Measurements from ENCODE around the gene CYB561A3.

The CYB561A3 gene

DNA sequence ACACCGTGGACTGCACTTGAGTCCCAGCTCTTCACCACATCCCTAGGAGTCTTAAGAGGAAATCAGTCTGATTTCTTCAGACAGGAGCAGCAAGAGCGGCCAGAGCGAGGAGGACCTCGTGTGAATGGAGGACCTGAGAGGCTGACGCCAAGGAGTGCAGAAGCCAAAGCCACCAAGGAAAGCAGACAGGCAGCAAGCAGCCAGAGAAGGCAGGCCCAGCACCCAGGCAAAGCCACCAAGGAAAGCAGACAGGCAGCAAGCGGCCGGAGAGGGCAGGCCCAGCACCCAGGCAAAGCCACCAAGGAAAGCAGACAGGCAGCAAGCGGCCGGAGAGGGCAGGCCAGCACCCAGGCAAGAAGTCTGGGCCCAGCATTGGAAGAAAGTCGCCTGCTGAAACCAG lies 11.8 kb downstream of the CYB561A3 start:
- no peak overlapping the region for H3K27ac ChIP-seq
- TF ChIP-seq CTCF (conservative IDR thresholded peaks at IDR 0.05) (no peak), ZFX (IDR thresholded peaks at IDR 0.05) (no peak)

- no peak overlapping the region for H3K27ac ChIP-seq
- TF ChIP-seq ZFX (IDR thresholded peaks at IDR 0.05) = no peak
- no peak for TF ChIP-seq CTCF (conservative IDR thresholded peaks at IDR 0.05)
These were observed 12.4 kb downstream of the CYB561A3 start for GRCh38 chr11:61349189-61349751.

- H3K27ac ChIP-seq = no peak overlapping the region
These were observed 13.7 kb downstream of the CYB561A3 start for GRCh38 chr11:61347916-61348461.

DNA sequence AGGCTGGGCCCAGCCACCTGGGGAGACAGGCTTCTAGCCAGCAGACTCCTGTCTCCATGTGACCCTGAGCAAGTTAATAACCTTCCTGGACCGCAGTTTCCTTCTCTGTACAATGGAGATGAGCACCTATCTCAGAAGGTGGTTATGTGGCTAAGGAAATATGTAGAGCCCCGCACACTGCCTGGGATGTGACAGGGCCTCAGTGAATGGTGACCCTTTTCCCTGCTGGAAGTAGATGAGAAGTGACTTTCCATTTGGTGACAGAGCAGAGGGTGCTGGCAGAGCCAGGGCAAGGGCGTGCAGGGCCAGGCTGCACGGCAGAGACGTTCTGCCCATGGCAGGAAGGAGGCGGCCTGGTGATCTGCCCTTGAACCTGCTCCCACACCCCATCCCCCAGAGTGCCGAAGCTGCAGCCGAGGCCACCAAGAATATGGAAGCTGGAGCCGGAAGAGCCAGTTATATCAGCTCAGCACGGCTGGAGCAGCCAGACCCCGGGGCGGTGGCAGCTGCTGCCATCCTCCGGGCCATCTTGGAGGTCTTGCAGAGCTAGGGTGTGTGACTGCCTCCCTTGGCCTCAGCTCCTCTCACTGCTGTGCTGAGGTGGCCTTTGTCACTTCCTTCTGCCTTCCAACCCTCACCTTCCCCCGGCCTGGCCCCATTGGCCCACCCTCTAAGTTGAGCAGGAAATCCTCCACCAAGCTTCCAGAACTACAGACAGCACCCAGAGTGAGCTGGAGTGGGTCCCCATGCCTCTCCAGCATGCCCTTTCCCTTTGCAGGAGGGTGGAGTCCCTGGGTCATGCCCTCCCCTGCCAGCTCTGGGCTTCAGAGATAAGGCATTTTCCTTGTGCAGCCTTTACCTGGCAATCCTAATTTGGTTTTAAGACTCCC lies 15.5 kb downstream of the CYB561A3 start:
- TF ChIP-seq ZFX (IDR thresholded peaks at IDR 0.05) (no peak), CTCF (conservative IDR thresholded peaks at IDR 0.05) (no peak)
- H3K27ac ChIP-seq = no peak overlapping the region

More at GRCh38 chr11:61347916-61348461, 13.7 kb downstream of the CYB561A3 start:
- TF ChIP-seq CTCF (conservative IDR thresholded peaks at IDR 0.05) = no peak

DNA sequence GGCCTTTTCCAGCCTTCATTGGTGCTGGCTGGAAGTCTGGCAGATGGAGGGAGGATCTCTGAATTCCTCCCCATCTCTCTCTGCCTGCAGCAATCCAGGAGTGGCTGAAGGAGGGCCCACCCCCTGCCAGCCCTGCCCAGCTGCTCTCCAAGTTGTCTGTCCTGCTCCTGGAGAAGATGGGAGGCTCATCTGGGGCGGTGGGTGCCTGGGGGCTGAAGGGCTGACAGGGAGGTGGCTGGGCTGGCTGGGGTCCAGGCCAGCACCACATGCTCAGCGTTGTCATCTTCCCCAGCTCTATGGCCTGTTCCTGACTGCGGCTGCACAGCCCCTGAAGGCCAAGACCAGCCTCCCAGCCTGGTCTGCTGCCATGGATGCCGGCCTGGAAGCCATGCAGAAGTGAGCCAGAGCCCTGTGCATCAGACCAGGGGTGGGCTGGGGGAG lies 16.5 kb downstream of the CYB561A3 start:
- TF ChIP-seq ZFX (IDR thresholded peaks at IDR 0.05) (no peak), CTCF (conservative IDR thresholded peaks at IDR 0.05) (no peak)

GRCh38 chr11:61343792-61344745 lies 17.6 kb downstream of the CYB561A3 start:
- H3K27ac ChIP-seq = no peak overlapping the region
- TF ChIP-seq CTCF (conservative IDR thresholded peaks at IDR 0.05) = no peak

More for the DNA sequence above, 16.5 kb downstream of the CYB561A3 start:
- no peak overlapping the region for H3K27ac ChIP-seq
